HG03460 (cell line): Measurements from ENCODE around the gene NANOS2.
"Not testable (repeated sequence)": the region's sequence is repeated elsewhere in the genome, so short reads cannot be mapped to it uniquely, and the experiment has no call there.

Source experiments
- ATAC-seq: cut with Tn5 transposase; IDR thresholded peaks from one replicate; pipeline ENCODE4 v1.9.1; 2021; ENCODE audit not compliant: unreplicated experiment

NANOS2 gene

DNA sequence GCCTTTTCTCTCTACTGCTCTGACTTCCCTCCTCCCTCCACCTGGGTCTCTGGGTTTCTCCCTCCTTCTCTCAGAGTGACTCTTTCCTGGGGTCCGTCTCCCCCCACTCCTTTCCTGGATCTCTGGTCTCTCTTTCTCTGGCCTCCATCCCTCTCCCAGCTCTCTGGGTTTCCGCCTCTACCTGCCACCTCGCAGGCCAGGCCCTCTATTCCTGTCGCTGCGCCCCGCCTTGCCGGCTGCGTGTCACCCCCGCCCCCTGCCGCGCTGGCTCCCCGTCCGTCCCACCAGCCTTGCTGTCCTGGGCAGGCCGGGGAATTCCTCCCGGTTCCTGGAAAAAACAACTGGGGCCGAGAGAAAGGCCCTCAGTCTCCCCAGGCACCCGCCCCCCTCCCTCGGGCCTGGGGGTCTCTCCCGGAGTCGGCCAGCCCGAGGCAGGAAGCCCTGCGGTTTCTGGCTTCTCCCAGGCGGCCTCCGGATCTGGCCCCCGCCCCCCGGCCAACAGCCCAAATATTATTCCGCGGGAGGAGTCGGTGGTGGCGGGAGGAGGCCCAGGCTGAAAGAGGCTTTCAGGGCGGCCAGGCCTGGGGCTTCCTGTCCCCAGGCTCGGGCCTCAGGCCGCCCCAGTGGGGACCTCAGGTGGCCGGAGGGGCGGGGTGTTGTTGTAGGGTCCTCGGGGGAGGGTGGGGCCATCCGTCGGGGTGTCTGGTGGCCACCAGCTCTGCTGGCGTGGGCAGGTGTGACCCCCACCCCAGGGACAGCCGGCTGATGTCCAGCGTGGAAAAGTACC lies 38.0 kb downstream of the NANOS2 start:
- no peak for ATAC-seq

DNA sequence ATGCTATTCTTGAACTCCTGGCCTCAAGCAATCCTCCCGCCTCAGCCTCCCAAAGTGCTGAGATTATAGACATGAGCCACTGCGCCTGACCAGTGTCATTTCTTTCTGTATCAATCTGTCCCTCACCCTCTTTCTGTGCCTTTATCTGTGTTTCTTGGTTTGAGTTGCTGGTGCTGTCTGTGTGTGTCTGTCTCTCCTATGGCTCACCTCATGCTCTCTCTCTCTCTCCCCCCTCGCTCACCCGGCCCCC lies 38.5 kb downstream of the NANOS2 start:
- no peak for ATAC-seq

DNA sequence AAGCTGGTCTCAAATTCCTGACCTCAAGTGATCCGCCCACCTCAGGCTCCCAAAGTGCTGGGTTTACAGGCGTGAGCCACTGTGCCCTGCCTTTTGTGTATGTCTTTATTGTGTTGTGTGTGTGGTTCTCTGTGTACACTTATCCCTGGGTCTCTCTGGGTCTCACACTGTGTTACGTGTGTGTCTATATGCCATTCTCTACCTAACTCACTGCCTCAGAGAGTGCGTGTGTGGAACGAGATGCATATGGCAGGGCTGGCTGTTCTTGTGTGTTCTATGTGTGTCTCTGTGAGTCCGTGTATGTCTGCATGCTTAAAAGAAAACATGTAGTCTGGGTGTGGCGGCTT lies 40.0 kb downstream of the NANOS2 start:
- no peak for ATAC-seq

- no peak for ATAC-seq
These were observed 41.3 kb downstream of the NANOS2 start for GRCh38 chr19:45873219-45873772.

- ATAC-seq = no peak
These were observed 42.3 kb downstream of the NANOS2 start for GRCh38 chr19:45872095-45872919.

DNA sequence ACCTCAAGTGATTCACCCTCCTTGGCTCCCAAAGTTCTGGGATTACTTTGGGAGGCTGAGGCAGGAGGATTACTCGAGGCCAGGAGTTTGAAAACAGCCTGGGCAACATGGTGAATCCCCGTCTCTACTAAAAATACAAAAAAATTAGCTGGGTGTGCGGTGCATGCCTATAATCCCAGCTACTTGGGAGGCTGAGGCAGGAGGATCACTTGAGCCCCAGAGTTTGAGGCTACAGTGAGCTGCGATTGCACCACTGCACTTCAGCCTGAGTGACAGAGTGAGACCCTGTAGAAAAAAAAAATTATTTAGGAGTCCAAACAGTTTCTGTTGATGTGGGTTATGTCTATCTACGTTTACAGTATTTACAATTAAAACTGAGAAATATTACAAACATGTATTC lies 43.8 kb downstream of the NANOS2 start:
- ATAC-seq = no peak

DNA sequence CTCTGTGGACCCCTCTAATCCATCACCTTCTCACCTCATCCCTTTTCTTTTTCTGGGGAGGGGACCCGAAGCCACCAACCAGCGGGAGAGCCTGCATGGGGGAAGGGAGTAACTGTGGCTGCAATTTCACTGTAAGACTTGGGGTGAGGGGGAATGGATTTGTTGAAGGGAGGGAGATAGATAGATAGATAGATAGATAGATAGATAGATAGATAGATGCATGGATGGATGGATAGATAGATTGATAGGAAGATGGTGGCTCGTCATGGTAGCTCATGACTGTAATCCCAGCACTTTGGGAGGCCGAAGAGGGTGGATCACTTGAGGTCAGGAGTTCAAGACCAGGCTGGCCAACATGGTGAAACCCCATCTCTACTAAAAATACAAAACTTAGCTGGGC lies 47.3 kb downstream of the NANOS2 start:
- ATAC-seq = not testable (repeated sequence)

DNA sequence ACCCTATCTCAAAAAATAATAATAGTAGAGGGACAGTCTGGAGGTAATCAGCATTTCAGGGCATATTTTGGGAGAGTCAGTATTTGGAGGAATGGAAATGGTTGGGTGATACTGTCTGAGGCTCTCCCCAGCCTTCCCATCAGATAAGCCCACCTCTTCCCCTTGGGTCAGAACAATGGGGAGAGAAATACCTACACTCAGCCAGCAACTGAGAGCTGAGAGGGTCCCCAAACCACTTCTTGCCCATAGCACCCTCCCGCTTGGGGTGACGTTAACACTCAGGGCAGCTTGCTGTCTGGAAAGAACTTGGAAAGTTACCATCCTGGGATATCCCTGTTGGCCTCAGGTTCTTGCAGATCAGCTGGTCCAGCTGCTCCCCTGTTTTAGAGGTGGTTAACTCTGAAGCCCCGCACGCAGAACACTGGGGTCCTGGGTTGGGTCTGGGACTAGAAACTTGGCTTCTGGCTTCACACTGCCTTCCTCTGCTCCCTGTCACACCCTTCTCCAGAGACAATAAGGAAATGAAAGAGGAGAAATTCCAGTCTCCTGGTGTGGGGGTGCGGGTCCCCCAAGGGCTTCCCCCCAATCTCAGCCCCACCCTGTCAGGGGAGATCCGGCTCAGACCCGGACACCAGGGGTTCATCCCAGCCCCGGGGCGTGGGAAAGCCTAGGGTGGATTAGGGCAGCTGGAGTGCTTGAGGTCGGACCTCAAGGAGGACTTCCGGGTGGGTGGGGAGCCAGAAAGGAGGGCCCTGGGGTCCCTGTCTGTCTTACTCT lies 48.0 kb downstream of the NANOS2 start:
- no peak for ATAC-seq

GRCh38 chr19:45865269-45865948 lies 49.2 kb downstream of the NANOS2 start:
- no peak for ATAC-seq

GRCh38 chr19:45864629-45865082 lies 49.9 kb downstream of the NANOS2 start:
- ATAC-seq = no peak

DNA sequence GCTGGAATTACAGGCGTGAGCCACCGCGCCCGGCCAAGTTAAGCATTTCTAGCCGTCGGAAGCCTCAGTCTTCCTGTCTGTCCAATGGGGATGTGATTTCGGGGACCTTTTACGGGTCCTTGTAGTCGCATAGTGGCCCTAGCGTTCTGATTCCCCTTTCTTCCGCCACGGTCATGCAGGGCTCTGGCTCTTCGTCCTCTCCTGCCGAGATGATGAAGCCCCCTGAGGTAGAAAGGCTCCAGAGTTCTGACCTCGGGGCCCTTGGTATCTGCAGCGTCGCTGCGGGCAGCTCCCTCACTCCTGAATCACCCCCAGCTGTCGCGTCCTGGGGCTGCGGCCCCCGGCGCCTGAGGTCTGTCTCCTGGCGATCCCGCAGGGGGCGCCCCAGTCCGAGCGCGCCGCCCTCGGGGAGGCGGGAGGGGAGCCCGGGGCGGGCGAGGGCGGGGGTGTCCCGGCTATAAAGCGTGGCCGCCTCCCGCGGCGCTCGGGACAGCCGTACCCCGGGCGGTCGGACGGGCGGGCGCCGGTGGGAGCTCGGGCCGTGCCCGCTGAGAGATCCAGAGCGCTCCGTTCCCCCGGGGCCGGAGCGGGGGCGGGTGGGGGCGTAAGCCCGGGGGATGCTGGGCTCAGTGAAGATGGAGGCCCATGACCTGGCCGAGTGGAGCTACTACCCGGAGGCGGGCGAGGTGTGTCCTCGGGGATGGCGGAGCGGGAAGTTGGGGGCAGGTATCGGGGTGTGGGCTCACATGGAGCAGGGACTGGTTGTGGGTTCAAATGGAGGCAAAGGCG lies 50.5 kb downstream of the NANOS2 start, which contains the start of gene FOXA3:
TSS of gene FOXA3 (plus strand) at position 487 of the 789 bp plus-strand sequence. CDS start at position 618, 131 bp downstream.
- no peak for ATAC-seq

DNA sequence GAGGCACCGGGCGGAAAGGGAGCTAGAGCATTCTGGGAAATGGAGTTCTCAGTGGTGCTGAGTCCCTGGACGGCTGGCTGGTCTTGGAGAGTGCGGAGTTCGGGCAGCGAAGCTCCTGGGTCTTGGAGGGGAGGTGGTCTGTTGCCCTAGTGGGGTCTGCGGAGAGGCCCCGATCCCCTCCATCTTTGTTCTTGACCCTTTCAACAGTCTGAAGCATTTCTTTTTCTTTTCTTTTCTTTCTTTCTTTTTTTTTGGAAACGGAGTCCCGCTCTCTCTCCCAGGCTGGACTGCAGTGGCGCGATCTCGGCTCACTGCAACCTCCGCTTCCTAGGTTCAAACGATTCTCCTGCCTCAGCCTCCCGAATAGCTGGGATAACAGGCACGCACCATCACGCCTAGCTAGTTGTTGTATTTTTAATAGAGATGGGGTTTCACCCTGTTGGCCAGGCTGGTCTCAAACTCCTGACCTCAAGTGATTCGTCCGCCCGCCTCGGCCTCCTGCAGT lies 51.2 kb downstream of the NANOS2 start:
- ATAC-seq = no peak
